Measurements from ENCODE around the gene DDX20.

DDX20 gene, protein sequence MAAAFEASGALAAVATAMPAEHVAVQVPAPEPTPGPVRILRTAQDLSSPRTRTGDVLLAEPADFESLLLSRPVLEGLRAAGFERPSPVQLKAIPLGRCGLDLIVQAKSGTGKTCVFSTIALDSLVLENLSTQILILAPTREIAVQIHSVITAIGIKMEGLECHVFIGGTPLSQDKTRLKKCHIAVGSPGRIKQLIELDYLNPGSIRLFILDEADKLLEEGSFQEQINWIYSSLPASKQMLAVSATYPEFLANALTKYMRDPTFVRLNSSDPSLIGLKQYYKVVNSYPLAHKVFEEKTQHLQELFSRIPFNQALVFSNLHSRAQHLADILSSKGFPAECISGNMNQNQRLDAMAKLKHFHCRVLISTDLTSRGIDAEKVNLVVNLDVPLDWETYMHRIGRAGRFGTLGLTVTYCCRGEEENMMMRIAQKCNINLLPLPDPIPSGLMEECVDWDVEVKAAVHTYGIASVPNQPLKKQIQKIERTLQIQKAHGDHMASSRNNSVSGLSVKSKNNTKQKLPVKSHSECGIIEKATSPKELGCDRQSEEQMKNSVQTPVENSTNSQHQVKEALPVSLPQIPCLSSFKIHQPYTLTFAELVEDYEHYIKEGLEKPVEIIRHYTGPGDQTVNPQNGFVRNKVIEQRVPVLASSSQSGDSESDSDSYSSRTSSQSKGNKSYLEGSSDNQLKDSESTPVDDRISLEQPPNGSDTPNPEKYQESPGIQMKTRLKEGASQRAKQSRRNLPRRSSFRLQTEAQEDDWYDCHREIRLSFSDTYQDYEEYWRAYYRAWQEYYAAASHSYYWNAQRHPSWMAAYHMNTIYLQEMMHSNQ

DNA sequence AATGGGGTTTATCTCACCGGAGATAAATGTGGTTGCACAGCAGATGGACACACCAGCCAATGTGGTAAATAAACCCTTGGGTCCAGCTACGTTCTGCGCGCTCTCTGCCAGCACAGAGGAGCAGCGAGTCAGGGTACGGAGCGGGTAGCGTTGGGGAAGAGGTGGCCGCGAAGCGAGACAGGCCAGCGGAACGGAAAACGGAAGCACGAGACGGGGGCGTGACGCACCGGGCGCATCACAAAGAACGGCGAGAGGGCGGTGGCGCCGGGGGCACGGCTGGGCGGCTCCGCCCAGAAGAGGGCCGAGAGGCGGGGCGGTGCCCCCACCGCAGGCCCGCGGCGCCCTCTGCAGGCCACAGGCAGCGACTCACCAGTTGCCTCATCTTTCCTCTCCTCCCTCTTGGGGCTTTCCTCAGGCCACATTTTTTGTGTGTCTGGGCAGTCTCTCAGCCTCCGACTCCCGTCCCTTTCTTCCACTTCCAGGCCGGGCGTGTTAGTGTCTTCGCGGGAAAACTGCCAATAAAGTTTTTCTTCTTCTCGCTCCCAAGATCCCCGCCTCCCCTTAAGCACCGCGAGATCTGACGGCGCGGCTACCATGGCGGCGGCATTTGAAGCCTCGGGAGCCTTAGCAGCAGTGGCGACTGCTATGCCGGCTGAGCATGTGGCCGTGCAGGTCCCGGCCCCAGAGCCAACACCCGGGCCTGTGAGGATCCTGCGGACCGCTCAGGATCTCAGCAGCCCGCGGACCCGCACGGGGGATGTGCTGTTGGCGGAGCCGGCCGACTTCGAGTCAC is at the start of gene DDX20:
Gene DDX20 (plus strand): TSS at position 571 of the 793 bp plus-strand sequence. CDS start 24 bp downstream, at position 595.
- peak; percentile 86 to 93 (median 87) for DNase-seq (ENCODE audit: low read depth in 3 of 3)

DNA sequence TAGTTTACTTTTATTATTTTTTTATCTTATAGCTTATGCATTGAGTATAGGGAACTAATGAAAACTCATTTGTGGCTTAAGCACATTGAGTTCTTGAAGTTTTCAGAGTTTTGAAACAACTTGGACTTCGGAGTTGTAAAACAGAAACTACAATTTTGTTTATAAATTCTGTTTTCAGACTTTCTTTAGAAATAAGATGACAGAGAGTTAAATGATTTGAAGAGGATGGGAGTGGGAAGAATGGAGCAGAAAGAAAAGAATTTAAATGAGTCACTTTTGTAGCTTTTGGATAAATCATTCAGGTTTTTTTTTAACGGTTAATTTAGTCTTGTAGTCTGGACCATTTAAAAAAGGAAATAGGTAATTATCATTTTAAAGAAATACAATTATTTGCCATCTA is 48.8 kb upstream of the DDX20 start:
- DNase-seq (ENCODE audit: low read depth in 3 of 3): no peak

DNA sequence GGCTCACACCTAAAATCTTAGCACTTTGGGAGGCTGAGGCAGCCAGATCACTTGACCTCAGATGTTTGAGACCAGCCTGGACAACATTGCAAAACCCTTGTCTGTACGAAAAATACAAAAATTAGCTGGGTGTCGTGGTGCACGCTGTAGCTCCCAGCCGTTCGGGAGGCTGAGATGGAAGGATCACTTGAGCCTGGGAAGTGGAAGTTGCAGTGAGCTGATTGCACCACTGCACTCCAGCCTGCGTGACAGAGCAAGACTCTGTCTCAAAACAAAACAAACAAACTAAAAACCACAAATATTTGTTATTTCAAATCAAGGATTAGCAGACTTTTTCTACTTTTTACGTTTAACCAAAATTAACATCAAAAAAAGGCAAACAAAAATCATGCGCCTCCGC is 47.8 kb upstream of the DDX20 start:
- DNase-seq (ENCODE audit: low read depth in 3 of 3): no peak

DNA sequence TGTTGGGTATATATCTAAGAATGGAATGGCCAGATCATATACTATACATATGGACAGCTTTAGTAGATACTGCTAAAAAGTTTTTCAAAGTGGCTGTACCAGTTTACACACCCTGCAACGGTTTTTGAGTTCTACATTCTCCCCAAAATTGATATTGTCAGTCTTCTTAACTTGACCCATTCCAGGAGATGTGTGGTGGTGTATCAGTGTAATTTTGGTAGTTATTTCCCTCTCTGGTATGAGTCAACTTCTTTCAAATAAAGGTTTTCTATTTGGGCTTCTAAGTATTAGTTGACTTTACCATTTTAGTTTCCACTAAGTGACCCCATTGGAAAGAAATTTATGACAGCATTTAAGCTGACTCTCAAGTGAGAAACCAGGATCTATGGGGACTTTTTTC is 45.7 kb upstream of the DDX20 start:
- DNase-seq (ENCODE audit: low read depth in 3 of 3): no peak

DNA sequence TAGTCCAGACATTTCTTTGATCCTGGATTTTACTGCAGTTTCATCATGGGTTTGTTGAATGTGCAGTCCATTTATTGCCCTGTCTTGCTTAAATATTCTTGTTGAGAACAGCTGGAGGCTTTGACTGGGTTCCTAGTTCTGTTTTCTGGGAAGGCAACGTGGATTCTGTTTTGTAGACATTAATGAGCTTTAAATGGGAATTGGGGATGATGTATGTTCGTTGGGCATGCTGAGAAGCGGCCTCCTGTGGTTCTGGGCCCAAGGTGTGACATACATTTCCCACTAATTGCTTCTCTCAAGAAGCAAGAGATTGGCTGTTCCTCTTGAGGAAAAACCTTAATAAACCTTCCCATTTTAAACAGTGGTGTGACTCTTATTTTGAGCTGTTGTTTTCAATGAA is 39.4 kb upstream of the DDX20 start:
- DNase-seq (ENCODE audit: low read depth in 3 of 3): no peak

DNA sequence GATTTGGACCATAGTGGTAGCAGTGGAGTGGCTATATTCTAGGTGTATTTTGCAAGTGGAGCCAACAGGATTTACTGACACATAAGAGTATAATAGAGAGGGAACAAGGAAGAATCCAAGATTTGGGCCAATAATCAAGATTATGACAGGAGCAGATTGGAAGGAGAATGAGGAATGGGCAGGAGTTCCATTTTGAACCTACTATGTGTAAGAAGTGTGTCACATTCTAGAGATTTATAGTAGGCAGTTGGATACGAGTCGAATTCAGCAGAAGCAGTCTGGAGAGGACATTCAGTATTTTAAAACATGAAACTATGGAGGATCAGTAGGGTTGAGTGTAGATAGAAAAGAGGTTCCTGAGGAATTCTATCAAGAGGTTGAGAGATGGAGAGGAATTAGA is 38.3 kb upstream of the DDX20 start:
- DNase-seq (ENCODE audit: low read depth in 3 of 3): no peak

DNA sequence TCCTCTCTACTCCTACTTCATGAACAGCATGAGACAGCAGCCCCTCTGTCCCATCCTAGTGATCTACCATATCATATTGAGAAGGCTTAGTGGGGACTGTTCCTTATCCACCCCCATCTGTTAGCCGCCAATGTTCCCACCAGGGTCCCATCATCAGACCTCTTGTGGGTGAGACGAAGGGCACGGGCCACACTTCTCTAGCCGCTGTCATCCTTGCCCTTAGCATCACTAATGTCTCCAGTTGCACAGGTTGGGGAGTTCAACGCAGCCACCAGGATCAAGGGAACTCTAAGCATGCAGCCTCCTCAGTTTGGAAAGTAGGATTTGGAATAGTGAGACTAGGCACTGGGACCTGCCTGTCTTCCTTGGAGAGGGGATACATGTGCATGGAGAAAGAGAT is 36.6 kb upstream of the DDX20 start:
- no peak for DNase-seq (ENCODE audit: low read depth in 3 of 3)

DNA sequence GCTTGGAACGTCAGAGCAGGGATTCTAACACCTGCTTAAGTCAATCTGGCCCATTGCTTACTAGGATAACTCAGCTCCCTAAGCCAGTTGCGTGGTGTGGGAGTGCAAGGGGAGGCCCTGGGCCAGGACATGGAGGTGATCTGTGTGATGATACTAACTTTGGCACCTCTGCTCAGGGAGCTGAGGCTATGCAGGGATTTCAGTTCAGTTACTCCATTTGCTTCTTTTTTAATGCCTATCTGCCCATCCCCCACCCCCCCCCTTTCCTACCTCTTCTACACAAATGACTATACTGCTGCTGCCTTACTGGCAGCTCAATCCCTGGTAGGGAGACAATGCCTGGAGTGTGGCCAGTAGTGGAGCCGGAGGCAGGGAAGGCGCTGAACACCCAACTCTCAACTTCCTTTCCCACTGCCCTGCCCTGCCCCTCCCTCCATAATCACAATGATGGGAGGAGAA is 36.0 kb upstream of the DDX20 start:
- no peak for DNase-seq (ENCODE audit: low read depth in 3 of 3)

DNA sequence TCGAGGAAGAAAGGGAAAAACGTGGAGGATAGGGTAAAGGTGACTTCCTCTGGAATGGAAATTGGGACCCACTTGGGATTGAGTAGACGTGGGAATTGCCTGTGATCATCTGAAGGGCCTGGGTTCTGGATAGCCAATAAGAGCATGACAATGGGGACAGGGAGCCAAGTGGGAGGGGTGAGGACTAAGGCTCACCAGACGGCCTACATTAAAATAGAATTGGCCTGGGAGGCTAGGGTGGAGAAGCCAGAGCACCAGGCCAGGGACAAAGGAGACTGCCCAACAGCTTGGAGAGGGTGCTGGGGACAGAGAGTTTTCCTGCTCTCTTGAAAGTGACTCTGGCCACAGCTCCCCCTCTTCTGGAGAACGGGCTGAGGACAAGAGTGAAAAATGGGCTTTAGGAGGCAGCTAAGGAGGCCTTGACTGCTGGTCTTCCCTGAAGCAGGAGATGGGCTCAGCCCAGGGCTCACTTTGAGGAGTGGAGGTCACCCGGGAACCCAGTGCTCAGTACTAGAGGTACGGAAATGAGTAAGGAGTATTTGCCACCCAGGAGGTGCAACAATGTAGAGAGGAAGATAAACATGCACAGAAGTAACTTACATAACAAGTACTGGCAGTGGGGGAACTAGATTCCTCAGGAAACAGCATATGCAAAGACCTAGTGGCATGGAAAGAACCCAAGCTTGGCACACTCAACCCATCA is 35.3 kb upstream of the DDX20 start:
- DNase-seq (ENCODE audit: low read depth in 3 of 3): no peak

DNA sequence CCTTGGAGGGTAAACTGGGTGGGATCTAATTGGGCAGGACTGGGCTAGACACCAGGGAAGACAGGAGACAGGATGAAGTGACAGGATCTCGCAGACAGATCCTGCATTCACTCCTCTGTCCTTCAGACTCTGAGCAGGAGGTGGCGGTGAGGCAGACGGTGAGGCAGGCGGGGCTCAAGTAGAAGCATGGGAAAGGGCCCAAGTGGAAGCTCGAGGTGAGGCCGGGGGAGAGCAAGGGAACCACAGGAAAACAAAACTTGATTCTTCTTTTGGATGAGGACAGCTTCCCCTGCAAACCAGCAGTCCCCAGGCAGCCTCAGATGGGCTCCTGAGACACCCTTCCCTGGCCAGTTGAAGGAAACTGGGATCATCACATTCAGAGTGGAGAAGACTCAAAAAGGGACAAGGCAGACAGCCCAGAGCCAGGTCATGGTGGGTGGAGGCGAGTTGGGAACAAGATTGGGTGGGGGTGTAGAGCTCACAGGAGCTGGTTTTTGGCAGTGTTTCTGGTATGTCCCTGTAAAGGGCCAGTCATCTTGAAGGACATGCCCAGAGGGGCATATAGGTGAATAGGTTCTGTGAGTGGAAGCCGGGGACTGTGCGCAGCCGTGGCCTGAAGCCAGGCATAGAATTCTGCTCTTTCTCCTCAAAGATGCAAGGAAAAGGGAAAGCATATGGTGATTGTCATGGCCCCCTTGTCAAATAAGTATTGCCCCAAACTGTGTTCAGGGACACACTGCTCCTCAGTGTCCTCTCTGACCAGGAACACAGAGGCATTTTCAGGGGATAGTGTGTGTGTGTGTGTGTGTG is 34.5 kb upstream of the DDX20 start:
- DNase-seq (ENCODE audit: low read depth in 3 of 3): no peak

DNA sequence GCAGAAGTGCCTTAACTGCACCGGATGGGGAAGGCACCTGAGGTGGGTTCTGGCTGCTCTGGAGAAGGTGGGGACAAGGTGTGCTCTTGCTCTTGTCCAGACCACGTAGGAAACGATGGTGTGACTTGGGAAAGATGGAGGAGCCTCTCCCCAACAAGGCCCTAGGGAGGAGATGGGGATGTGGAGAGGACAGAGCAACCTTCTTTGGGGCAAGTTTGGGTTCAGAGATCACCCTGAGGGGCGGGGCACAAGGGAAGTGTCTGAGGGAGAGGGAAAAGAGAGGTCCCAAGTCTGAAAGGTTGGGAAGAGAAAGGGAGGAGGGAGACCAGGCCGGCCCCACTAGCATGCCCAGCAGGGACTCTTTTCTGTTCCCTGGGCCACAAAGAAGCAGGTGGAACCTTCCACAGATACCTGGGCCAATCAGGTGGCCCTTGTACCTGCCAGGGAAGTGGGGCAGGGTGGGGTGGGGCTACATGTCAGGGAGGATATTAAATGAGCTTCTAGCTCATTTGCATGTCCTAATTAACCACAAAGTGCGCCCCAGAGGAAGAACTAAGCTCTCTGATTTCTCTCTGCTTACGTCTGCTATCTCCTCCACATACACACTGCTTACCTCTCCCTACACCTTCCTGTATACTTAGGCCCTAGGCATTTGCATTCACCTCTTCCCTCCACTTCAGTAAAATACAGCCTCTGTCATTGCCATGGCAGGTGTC is 32.5 kb upstream of the DDX20 start:
- no peak for DNase-seq (ENCODE audit: low read depth in 3 of 3)

DNA sequence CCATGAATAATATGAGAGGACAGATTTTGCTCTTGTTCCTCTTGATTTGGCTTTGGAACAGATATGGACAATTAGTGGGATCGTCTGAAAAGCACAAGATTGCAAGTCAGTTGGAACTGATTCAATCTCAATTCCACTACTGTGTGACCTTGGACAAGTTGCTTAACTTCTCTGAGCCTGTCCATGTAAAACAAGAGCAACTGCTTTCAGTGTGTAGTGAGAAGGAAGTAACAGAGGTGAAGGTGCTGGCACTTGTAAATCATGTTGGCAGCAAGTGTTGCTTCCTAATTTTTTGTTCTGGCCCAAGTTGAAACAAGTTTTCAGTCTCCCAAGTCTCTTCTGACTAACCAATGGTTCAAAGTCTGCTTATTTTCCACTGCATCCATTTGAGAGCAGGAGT is 31.8 kb upstream of the DDX20 start:
- no peak for DNase-seq (ENCODE audit: low read depth in 3 of 3)

DNA sequence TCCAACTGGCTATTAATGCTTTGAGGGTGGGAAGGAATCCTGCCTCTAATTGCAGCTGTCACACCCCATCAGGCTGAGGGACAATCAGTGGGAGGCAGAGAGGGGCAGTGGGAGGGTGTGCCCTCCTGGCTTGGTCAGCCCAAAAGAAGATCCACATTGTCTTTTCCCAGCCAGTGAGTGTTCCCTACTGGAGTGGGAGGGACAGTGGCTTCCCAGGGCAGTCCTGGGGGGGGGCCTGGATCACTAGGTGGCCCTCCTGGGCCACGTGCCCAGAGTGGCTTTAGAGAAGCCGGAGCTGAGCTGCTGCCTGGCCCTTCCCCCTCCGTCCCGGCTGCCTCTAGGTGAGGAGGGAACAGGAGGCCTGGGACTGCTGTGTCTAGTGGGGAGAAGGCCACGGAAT is 30.5 kb upstream of the DDX20 start:
- no peak for DNase-seq (ENCODE audit: low read depth in 3 of 3)

DNA sequence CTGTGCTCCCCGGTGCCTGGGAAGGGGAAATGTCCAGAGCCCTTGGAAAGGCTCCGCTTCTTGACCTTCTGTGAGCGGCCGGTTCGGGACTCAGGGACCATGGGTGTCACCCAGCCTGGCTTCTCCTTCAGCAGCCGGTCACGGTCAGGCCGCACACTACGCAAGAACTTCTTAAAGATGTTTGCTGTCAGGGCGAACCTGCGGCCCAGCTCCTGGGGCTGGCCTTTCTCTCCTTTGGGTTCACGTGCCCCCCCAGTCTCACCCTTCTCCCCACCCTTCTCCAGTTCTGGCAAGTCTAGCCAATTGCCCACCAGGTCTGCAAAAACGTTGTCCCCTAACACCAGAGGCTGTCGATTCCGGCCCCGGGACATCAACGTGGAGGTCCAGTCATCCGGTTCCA is 28.6 kb upstream of the DDX20 start:
- no peak for DNase-seq (ENCODE audit: low read depth in 3 of 3)

DNA sequence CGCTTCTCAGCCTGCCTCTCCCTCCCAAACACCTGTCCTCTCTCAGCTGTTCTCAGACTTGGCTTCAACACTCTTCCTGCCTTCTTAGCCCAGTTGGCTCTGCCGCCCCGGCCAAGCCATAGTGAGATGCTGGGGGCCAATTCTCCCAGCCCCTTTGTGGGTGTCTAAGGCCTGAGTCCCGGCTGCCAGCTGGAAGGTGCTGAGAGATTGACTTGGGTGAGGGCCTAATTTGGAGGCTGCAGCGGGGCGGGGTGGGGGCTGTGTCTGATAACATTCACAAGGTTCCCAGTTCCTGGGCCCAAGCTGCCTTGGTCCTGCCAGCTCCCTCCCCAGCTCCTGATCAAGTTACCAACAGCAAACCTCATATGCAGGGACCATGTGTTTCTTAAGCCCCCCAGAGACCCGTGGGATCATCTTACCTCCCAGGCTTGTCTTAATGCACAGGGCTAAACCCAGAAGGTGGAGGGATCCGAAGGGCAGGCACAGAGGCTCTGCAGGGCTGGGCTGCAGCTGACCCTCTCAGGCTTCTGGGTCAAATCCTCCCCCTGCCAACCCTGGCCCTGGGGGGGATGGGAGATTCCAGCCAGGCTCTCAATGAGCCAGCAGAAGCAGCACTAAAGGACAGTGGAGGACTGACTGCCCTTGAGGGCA is 26.3 kb upstream of the DDX20 start:
- no peak for DNase-seq (ENCODE audit: low read depth in 3 of 3)

DNA sequence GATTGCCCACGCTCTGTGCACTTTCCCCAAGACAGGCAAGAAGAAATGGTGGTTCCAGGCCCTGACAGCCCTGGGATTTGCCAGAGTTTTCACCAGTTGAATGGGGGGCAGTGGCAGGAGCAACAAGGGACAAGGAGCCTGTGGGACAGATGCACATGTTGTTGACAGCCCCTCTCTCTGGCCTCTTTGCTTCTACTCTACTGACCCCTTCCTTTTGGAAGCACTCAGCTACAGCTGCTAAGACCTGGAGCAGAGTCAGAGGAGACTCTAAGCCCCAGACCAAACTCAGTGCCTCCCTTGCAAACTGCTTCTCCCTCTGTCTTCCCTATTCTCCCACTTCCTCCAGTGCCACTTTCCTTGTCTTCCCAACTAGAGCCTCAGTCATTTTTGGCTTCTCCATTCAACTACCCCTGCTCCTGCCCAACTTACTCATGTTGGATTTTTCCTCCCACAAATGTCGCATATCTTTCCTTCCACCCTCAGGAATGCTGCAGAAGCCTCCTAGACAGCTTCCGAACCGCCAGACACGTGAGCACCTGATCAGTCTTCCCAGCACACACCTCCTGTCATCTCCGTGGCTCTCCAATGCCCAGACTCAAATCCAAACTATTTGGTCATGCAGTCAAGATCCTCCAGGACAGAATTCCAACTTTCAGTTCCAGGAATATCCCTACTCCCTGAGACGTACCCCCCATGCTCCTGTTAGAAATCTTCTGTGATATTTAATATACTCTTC is 25.6 kb upstream of the DDX20 start:
- no peak for DNase-seq (ENCODE audit: low read depth in 3 of 3)

DNA sequence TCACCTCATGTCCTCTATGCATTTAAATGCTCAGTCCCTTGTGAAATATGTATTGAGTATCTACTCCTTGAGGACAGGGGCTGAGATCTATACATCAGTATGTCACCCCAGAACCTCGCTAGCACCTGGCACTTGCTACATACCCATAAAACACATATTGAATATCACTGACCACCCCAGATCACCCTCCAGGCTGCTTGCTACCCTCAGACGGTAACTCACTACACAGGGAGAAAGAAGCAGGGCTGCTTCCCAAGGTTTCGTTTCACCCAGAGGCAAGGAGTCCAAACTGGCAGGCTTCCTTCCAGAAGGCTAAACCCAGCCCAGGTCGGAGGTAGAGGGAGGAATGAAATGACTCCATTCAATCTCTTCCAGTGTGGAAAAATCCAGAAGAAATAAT is 25.0 kb upstream of the DDX20 start:
- DNase-seq (ENCODE audit: low read depth in 3 of 3): no peak

DNA sequence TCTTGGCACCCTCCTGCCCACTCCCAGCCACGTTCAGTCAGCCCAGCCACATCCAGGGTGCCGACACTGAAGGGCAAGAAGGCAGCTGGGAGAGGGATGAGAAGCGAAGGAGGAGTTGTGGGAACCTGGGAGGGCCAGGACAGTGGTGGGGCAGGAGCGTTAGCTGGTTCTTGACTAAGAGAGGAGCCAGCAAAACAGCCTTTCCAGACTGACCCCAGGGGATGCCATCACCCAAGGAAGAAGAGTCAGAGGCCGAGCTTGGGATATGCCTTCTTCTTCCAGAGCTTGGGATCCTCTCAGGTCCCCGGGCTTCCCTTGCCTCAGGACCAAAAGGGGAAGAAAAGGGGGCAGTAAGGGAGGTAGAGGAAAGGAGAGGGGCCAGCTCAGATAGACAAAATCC is 23.7 kb upstream of the DDX20 start:
- DNase-seq (ENCODE audit: low read depth in 3 of 3): no peak

DNA sequence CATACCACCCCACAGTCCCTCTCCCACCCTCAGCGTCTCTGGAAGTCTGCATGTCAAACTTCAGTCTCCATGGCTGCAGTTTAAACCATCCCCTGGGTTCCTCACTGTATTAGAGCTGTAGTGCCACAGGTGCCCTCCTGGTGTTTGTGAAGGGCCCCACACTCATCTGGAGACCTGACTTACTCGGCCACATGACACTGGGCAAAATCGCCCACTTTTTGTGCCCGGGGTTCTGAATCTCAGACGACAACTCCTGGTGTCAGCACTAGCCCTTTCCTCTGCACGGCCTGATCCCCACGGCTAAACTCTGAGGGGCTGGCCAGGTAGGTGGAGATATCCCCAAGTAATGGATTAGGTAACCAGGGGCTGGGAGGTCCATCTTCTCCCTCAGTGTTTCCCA is 23.0 kb upstream of the DDX20 start:
- DNase-seq (ENCODE audit: low read depth in 3 of 3): no peak

All from stimulated activated CD4-positive, alpha-beta T cell treated with anti-CD3 and anti-CD28 coated beads, TNF-alpha, amount 100 ng/mL, for 24 hours (primary cell).